ENCODE data around the gene EPB41L4B.

The EPB41L4B gene

GRCh38 chr9:109258481-109259302 is 62.2 kb downstream of the EPB41L4B start:
- Histone ChIP-seq H3K4me2 (ENCODE audit: low read depth, low read length, poor library complexity, severe bottlenecking) (no peak overlapping the region), H4K20me1 (ENCODE audit: insufficient read depth, low read length, poor library complexity, severe bottlenecking) (no peaks in the 10 kb centered on the region), H3K9me2 (replicated peaks; ENCODE audit: low read depth, low read length) (no peaks in the 10 kb centered on the region), H3K9me3 (ENCODE audit: insufficient read depth, low read depth, low read length) (no peaks in the 10 kb centered on the region), H3K4me3 (ENCODE audit: low read length, poor library complexity, severe bottlenecking) (no peak overlapping the region), H3K9ac (ENCODE audit: low read depth, low read length, poor library complexity, severe bottlenecking) (no peak overlapping the region), H3K79me2 (ENCODE audit: insufficient read depth, low read length) (no peaks in the 10 kb centered on the region), H3F3A (ENCODE audit: low read depth) (no peaks in the 10 kb centered on the region), H3K4me1 (ENCODE audit: insufficient read depth, low read length, poor library complexity, severe bottlenecking) (no peaks in the 10 kb centered on the region), H2AFZ (ENCODE audit: low read length) (no peak overlapping the region), H3K27me3 (ENCODE audit: insufficient read depth, low read length, poor library complexity, severe bottlenecking) (no peaks in the 10 kb centered on the region), H3K36me3 (ENCODE audit: insufficient read depth, low read length) (no peaks in the 10 kb centered on the region)
- TF ChIP-seq CTCF (conservative IDR thresholded peaks at IDR 0.05; ENCODE audit: low read length) (no peak), EZH2phosphoT487 (IDR thresholded peaks at IDR 0.05; ENCODE audit: borderline replicate concordance) (no peak)

- Histone ChIP-seq H3K9me2 (replicated peaks; ENCODE audit: low read depth, low read length) (no peaks in the 10 kb centered on the region), H3K36me3 (ENCODE audit: insufficient read depth, low read length) (no peaks in the 10 kb centered on the region), H3K4me2 (ENCODE audit: low read depth, low read length, poor library complexity, severe bottlenecking) (no peak overlapping the region), H3K27me3 (ENCODE audit: insufficient read depth, low read length, poor library complexity, severe bottlenecking) (no peaks in the 10 kb centered on the region), H3K79me2 (ENCODE audit: insufficient read depth, low read length) (no peaks in the 10 kb centered on the region), H3F3A (ENCODE audit: low read depth) (no peaks in the 10 kb centered on the region), H3K4me3 (ENCODE audit: low read length, poor library complexity, severe bottlenecking) (no peak overlapping the region), H2AFZ (ENCODE audit: low read length) (no peak overlapping the region), H3K9me3 (ENCODE audit: insufficient read depth, low read depth, low read length) (no peaks in the 10 kb centered on the region), H3K4me1 (ENCODE audit: insufficient read depth, low read length, poor library complexity, severe bottlenecking) (no peaks in the 10 kb centered on the region), H3K9ac (ENCODE audit: low read depth, low read length, poor library complexity, severe bottlenecking) (no peak overlapping the region), H4K20me1 (ENCODE audit: insufficient read depth, low read length, poor library complexity, severe bottlenecking) (no peaks in the 10 kb centered on the region)
- no peak for TF ChIP-seq EZH2phosphoT487 (IDR thresholded peaks at IDR 0.05; ENCODE audit: borderline replicate concordance)
- TF ChIP-seq CTCF (conservative IDR thresholded peaks at IDR 0.05; ENCODE audit: low read length): no peak
Measured at GRCh38 chr9:109256336-109256735, 64.5 kb downstream of the EPB41L4B start.

DNA sequence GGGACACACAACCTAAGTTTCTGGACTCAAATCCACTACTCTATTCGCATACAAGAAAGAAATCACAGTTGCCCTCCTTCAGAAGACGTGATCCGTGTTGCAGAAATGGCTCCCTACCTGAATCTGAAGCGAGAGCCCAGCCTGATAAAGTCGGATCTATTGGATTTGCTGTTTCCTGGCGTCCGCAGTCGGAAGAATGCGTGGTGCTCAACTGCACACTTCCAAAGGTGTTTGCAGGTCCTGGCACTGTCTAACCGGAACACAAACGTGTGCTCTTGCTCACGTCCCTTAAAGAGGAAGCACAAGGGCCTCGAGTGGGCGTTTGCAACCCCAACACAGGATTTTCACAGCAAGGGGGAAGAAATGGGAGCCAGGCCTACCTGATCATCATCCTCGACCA is 65.5 kb downstream of the EPB41L4B start:
- Histone ChIP-seq H3F3A (ENCODE audit: low read depth) (no peaks in the 10 kb centered on the region), H4K20me1 (ENCODE audit: insufficient read depth, low read length, poor library complexity, severe bottlenecking) (no peaks in the 10 kb centered on the region), H3K9me2 (replicated peaks; ENCODE audit: low read depth, low read length) (no peaks in the 10 kb centered on the region), H3K4me3 (ENCODE audit: low read length, poor library complexity, severe bottlenecking) (no peak overlapping the region), H3K9me3 (ENCODE audit: insufficient read depth, low read depth, low read length) (no peaks in the 10 kb centered on the region), H3K4me1 (ENCODE audit: insufficient read depth, low read length, poor library complexity, severe bottlenecking) (no peaks in the 10 kb centered on the region), H3K79me2 (ENCODE audit: insufficient read depth, low read length) (no peaks in the 10 kb centered on the region), H3K36me3 (ENCODE audit: insufficient read depth, low read length) (no peaks in the 10 kb centered on the region), H2AFZ (ENCODE audit: low read length) (no peak overlapping the region), H3K9ac (ENCODE audit: low read depth, low read length, poor library complexity, severe bottlenecking) (no peak overlapping the region), H3K27me3 (ENCODE audit: insufficient read depth, low read length, poor library complexity, severe bottlenecking) (no peaks in the 10 kb centered on the region), H3K4me2 (ENCODE audit: low read depth, low read length, poor library complexity, severe bottlenecking) (no peak overlapping the region)
- TF ChIP-seq CTCF (conservative IDR thresholded peaks at IDR 0.05; ENCODE audit: low read length): no peak
- TF ChIP-seq EZH2phosphoT487 (IDR thresholded peaks at IDR 0.05; ENCODE audit: borderline replicate concordance): no peak
